Head of caudate nucleus (tissue), 42 donors: ENCODE measurements around the gene TMEM109.
A peak's percentile ranks its signal among the peaks of the same experiment; 100 is the strongest.

Source experiments
- DNase-seq, 42 donors: peaks; one replicate each; pipeline versions ENCODE4 v3.0.0 to v3.0.0-alpha.2; 2020 to 2021; ENCODE audit warnings: mixed read lengths in 7 of 42
- intact Hi-C: fragments of 100-400 bp; cut with DNase I; formaldehyde crosslinking; loops from one replicate; pipeline ENCODE4 v1.15.0; 2022

The TMEM109 gene, protein sequence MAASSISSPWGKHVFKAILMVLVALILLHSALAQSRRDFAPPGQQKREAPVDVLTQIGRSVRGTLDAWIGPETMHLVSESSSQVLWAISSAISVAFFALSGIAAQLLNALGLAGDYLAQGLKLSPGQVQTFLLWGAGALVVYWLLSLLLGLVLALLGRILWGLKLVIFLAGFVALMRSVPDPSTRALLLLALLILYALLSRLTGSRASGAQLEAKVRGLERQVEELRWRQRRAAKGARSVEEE

DNA sequence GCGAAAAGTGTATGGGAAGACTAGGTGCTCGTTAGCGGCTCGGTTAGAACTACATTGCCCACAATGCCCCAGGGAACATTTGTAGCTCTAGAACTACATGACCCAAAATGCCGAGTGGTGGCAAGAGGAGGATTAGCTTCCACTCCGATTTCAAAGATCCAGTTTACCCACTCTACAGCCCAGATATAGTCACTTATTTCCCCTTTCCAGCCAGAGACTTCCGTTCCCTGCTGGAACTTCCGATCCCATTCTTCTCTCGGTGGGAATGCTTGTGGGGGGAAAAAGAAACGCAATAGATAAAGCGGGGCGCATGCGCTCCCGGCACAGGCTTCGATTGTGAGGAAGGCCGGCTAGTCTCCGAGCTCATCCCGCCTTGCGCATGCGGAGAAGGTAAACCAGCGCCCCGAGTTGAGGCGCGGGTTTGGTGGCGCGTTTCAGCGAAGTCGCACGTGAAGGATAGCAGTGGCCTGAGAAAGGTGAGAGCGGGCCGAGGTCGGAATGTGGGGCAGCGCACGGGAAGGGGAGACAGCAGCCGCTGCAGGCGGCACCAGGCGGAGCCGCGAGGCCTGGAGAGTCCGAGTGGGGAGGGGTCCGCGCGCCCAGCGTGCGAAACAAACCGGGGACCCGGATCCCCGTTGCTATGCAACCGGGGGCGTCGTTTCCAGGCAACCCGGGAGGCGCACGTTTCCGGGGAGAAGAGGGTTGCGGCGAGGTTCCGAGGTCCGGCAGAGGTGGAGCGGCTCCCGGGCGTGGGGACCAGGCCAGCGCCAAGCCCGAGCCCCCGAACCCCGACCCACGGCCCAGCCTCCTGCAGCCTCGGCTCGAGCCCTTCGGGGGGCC is at the start of gene TMEM109:
Gene TMEM109 (plus strand): TSS at position 366 of the 840 bp plus-strand sequence. CDS start 5,536 bp downstream, outside the sequence.
- intact Hi-C loops = no loop called here
- DNase-seq = peak; percentile 84 to 96 (median 92)

DNA sequence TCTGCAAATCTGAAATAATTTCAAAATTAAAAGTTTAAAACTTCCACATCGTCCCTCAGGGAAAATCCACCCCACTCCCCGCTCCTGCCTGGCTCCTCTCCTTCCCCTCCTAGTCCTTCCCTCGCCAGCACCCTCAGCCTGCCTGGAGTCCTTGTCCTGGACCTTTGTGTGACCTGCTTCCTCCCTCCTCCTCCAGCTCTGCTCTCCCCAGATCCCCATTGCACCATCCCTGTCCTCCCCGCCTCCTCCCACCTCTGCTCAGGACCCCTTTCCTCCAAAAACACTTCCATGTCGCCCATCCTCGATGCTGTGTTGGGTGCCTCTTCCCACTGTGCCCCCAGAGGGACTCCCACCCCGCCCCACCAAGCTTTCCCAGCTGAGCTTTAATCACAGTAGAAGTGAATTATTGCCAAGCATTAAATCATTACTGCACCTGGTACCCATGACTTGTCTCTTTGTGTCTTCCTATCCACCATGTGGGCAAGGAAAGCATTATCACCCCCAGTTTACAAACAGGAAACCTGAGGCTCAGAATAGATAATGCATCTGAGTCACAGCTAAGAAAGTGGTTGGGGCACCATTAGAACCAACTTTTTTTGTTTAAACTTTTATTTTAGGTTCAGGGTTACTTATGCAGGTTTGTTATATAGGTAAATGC is 49.0 kb upstream of the TMEM109 start:
- DNase-seq = peak in 7 of 42 donors; percentile 1 to 24 (median 5)
- intact Hi-C loops = no loop called here

DNA sequence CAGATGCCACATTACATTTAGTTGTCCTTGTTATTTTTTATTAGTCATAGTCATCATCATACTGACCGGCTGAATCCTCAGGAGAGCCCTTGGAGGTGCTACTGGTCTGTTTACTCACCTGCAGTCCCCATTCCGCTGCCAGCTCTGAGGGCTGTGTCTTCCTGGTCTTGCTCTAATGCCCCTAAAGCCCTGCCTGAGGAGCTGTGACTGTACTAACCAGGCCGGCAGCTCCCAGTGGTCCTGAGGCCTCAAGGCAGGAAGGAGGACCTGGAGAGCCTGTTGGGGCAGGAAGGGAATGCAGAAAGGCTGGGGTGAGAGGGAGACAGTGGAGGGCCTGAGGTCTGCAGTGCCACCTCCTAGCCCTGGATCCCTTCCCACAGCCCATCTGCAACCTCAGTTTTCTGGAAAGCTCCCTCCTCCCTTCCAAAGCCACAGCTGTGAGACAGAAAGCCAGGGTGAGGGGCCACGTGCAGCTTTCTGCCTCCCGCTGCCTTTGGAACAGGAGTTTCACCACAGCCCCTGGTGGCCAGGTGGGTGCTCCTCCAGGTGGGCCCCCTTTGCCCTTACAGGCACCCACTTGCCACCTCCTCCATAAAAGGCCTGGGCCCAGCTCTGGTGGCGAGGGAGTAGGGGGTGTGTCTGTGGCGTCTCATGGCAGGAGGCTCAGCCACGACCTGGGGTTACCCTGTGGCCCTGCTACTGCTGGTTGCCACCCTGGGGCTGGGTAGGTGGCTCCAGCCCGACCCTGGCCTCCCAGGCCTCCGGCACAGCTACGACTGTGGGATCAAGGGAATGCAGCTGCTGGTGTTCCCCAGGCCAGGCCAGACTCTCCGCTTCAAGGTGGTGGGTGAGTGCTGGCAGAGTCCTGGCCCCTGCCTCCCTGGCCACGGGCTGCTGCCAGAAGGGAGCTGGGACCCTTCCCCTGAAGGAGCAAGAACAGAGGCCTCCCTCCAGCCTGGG is 46.8 kb upstream of the TMEM109 start, which contains the start of gene ZP1:
Gene ZP1 (plus strand): TSS at position 632 of the 960 bp plus-strand sequence. CDS start 20 bp downstream, at position 652.
- intact Hi-C loops = no loop called here
- peak in 6 of 42 donors; percentile 2 to 31 (median 8) for DNase-seq

DNA sequence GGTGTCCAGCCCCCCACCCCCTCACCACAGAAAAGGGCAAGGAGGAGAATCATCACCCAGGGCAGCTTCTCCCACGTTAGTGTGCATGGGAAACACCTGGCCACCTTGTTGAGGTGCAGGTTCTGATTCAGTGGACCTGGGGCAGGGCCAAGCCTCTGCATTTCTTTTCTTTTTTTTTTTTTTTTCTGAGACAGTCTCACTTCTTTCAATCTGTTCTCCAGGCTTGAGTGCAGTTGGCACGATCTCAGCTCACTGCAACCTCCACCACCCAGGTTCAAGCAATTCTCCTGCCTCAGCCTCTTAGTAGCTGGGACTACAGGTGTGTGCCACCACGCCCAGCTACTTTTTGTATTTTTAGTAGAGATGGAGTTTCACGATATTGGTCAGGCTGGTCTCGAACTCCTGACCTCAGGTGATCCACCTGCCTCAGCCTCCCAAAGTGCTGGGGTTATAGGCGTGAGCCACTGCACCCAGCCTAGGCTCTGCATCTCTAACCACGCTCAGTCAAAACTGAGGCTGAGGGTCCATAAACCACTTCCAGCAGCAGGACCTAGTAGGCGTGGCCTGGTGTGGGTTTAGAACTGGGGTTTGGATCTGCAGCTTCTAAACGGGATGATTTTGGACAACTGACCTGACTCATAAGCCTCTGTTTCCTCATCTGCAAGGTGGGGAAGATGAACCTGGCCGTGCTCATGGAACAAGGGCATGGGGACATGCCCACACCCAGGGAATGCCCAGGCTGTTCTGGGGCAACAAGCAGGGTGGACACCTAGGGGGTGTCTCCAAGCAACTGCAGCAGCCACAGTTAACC is 45.9 kb upstream of the TMEM109 start:
- intact Hi-C loops = no loop called here
- peak in 2 of 42 donors; percentile 15 to 22 for DNase-seq

DNA sequence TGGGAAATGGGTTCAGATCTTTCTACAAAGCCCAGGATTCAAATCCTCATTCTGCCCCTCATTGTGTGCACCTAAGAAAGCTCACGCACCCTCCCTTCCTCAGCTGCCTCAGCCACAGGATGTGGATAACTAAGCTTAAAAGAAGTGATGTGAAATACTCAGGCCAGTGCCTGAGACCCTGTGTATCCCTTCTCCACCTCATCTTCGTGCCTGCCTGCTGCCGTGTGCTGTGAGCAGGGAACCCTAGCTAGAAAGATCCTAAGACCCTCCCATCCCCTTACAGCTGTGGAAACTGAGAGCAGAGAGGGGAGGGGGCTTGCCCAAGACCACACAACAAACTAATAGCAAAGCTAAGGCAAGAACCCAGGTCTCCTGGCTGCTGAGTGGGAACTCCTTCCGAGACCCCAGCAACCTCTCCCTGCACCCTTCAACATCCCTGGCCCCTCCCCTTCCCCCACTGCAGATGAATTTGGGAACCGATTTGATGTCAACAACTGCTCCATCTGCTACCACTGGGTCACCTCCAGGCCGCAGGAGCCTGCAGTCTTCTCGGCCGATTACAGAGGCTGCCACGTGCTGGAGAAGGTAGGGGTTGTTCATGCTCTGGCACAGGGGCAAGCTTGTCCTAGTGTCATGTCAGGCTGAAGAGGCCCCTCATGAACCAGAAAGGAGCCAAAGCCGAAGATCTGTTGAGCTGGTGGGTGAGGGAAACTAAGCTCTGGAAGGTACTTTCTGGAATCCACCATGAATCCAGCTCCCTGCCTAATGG is 45.1 kb upstream of the TMEM109 start:
- peak in 2 of 42 donors; percentile 4 to 15 for DNase-seq
- intact Hi-C loops = no loop called here

- peak in 2 of 42 donors; percentile 6 to 22 for DNase-seq
- intact Hi-C loops = no loop called here
Measured at GRCh38 chr11:60869451-60869825, 44.5 kb upstream of the TMEM109 start.

DNA sequence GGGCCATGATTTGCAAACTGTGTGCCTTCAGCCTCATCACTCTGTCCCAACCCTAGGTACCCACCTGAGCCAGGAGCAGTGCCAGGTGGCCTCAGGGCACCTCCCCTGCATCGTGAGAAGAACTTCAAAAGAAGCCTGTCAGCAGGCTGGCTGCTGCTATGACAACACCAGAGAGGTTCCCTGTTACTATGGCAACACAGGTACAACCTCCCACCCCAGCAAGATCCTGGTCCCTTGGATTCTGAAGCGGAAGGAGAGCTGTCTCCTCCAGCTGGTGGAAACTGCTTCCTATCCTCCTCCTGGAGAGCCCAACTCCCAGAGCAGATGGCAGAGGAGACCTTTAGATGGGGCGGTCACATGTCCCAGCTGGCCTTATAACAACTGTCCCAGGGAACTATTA is 43.7 kb upstream of the TMEM109 start:
- intact Hi-C loops = no loop called here
- DNase-seq = peak; percentile 34 to 95 (median 71)

DNA sequence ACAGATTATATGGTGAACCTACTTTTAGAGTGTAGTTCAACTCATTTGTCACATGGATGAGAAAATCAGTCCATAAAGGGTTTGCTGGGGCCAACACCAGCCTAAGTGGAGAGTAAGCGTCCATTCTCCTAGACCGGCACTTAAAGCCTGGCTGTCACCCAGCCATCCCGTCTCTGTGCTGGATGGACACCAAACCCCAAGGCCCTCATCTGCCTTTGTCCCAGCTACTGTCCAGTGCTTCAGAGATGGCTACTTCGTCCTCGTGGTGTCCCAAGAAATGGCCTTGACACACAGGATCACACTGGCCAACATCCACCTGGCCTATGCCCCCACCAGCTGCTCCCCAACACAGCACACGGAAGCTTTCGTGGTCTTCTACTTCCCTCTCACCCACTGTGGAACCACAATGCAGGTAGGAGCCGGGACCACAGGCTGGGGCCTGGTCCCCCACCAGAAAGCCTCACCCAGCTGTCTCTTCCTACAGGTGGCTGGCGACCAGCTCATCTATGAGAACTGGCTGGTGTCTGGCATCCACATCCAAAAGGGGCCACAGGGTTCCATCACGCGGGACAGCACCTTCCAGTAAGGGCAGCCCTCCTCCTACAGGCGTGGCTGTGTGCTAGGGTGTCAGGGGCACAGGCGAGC is 43.1 kb upstream of the TMEM109 start:
- intact Hi-C loops = no loop called here
- no peak for DNase-seq

DNA sequence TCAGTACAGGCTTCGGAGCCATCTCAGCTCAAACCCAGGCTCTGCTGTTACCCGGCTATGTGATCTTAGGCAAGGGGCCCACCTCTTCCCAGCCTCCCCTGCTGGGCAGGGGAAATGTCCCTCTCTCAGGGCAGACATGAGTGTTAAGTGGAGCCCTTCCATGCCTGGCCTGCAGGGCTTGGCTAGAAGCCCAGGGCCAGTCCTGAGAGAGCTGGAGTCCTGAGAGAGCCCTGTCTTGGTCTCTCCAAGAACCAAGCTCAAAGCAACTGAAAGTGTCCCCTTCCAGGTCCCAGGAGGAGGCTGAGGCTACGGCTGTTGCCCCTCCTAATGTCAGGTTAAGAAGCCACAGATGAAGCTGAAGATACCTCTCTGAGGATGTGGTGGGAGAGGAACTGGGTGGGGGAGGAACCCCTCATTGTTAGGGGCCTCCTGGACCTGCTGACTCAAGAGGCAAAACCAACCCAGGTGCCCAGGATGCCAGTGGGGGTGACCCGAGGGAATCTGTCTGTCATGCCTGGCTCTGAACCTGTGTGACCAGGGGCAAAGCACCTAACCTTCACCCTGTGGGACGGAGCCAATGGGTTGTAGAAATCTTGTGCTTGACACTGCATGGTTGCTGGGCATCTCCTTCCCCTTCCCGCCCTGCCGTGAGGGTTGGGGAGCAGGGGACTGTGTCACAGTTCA is 42.4 kb upstream of the TMEM109 start:
- no peak for DNase-seq

DNA sequence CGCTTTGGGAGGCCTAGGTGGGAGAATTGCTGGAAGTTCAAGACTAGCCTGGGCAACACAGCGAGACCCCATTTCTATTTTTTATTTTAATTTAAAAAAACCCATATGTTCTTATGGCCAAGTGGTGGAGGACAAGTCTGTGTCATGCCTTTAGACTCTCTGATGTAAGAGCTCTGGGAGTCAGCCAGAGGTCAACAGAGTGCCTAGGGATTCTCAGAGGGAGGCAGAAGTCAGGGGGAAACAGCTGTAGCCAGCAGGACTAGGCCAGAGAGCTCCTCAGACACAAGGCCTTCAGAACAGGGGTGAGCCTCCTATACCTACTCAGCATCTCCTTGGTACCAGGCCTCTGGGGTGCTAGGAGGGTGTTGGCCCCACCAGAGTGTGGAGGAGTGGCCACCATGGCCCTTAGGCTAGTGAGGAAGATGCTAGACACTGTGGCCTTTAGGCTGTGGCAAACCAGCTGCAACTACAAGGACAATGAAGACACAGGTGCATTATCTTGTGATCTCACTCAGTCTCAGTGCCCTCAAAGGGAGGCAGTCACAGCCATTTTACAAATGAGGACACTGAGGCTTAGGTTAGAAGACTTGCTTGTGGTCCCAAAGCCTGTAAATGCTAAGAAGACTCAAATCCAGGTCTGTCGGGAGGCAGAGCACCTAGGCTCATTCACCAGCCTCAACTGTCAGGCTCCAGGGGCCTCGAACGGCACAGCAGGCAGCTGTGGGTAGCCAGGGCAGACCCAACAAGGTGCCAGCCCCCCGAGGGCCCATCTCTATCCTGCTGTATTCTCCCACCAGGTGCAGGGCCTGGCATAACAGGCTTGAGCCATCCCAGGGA is 41.6 kb upstream of the TMEM109 start:
- DNase-seq = peak in 2 of 42 donors; percentile 6 to 35
- intact Hi-C loops = no loop called here

More for the DNA sequence above, 42.4 kb upstream of the TMEM109 start:
- intact Hi-C loops = no loop called here

DNA sequence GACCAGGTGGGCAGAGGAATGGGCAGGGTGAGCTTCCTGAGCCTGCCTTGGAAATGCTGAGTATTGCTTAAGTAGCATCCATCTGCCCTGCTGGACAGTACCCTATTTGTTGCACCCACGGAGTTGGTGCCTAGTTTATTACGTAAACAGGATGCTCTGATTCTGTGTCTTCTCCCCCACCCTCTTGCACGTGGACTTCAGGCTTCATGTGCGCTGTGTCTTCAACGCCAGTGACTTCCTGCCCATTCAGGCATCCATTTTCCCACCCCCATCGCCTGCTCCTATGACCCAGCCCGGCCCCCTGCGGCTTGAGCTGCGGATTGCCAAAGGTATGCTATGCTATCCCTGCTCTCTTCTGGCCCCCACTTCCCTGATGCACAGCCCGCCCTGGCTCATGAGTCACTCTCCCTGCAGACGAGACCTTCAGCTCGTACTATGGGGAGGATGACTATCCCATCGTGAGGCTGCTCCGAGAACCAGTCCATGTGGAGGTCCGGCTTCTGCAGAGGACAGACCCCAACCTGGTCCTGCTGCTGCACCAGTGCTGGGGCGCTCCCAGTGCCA is 40.9 kb upstream of the TMEM109 start:
- intact Hi-C loops = no loop called here
- DNase-seq = peak in 39 of 42 donors; percentile 9 to 83 (median 49)

- intact Hi-C loops = no loop called here
Measured at GRCh38 chr11:60873533-60873932, 40.4 kb upstream of the TMEM109 start.

GRCh38 chr11:60874421-60875365 is 39.3 kb upstream of the TMEM109 start:
- DNase-seq = peak in 1 of 42 donors; percentile 6
- intact Hi-C loops = no loop called here

More at GRCh38 chr11:60873533-60873932, 40.4 kb upstream of the TMEM109 start:
- DNase-seq = peak in 1 of 42 donors; percentile 4
